ENCODE data around the gene LAS1L.
"Not testable (repeated sequence)": the region's sequence is repeated elsewhere in the genome, so short reads cannot be mapped to it uniquely, and the experiment has no call there.

The LAS1L gene

DNA sequence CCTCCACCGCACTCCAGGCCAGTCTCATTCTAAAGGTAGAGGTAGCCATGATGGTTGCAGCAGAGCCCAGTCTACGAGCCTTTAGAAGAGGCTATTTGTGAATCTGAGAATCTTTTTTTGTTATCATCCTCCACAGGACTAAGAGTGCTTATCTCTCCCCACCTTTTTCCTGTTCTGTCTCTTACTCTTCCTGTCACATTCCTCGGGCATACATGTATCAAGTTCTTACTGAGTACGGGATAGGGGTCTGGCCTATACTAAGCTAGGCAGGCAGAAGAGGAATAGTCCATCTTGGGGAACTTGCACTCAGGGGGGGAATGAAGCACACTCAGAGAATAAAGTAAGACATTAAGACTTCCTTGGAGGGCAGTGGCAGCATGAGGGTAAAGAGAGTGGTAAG is 25.7 kb downstream of the LAS1L start:
- Mint-ChIP-seq H3K27ac (ENCODE audit: low read depth) (peak overlapping the region; percentile 23), H3K36me3 (ENCODE audit: insufficient read depth) (peaks cover 12% of the 10 kb centered on the region)
- ATAC-seq (replicated peaks; ENCODE audit: extremely low read depth, poor library complexity, severe bottlenecking): no peak

DNA sequence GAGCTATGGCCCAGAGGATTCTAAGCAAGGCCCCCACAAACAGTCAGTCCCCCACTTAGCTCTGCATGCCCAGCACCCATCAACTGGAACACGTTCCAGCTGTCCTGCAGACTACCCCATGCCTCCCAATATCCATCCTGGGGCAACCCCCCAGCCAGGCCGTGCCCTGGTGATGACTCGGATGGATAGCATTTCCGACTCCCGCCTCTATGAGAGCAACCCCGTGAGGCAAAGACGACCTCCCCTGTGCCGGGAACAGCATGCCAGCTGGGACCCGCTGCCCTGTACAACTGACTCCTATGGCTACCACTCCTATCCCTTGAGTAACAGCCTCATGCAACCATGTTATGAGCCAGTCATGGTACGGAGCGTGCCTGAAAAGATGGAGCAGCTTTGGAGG is 32.0 kb downstream of the LAS1L start:
- DNase-seq (ENCODE audit: low spot score in 2 of 2) (no peak), ATAC-seq (replicated peaks; ENCODE audit: extremely low read depth, poor library complexity, severe bottlenecking) (no peak)
- H3K27ac Mint-ChIP-seq (ENCODE audit: low read depth): no peak overlapping the region
- no peaks in the 10 kb centered on the region for H3K27me3 Mint-ChIP-seq
- peaks cover 1% of the 10 kb centered on the region for H3K36me3 Mint-ChIP-seq (ENCODE audit: insufficient read depth)
- H3K4me1 Mint-ChIP-seq: no peaks in the 10 kb centered on the region
- no peaks in the 10 kb centered on the region for H3K9me3 Mint-ChIP-seq
- H3K4me3 Mint-ChIP-seq: no peak overlapping the region

More for the DNA sequence above, 25.7 kb downstream of the LAS1L start:
- Mint-ChIP-seq H3K4me1 (no peaks in the 10 kb centered on the region), H3K9me3 (no peaks in the 10 kb centered on the region), H3K27me3 (no peaks in the 10 kb centered on the region), H3K4me3 (no peak overlapping the region)
- no peak for DNase-seq (ENCODE audit: low spot score in 2 of 2)

DNA sequence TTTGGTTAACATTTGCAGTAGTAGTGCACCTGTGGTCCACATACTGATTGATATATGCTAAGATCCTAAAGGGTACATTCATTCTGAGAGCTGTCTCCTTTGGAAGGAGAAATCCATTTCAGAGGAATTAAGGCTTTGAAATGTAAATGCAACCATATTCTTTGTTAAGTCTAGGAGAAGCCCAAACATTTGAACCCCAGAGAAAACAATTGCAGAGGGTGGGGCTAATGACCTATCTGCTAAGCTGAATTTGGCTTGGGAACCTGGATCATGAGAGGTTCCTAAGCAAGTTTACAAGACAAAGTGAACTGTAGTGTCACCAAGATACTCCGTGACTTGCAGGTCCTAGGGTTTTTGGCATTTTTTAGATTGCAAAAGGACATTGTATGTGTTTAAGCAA is 41.2 kb downstream of the LAS1L start:
- Mint-ChIP-seq H3K4me3 (no peak overlapping the region), H3K27ac (ENCODE audit: low read depth) (no peak overlapping the region), H3K4me1 (no peaks in the 10 kb centered on the region), H3K27me3 (no peaks in the 10 kb centered on the region), H3K36me3 (ENCODE audit: insufficient read depth) (no peaks in the 10 kb centered on the region), H3K9me3 (no peaks in the 10 kb centered on the region)
- ATAC-seq (replicated peaks; ENCODE audit: extremely low read depth, poor library complexity, severe bottlenecking): no peak
- DNase-seq (ENCODE audit: low spot score in 2 of 2): no peak

DNA sequence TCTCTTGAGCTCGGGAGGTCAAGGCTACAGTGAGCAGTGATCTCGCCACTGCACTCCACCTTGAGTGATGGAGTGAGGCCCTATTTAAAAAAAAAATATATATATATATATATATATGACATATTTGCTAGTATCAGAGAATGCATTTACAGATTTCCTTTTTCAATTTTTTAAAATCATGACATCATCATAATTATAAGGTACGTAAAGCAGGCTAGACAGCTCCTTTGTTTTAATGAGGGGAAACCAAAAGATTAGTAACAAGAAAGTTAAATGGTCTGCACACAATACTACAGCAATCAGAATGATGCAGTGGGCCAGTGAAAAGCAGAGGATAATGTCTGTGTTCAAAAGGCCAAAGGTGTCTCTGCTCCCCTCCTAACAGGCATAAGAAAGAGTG is 43.0 kb downstream of the LAS1L start:
- H3K4me1 Mint-ChIP-seq: no peaks in the 10 kb centered on the region
- H3K27me3 Mint-ChIP-seq: no peaks in the 10 kb centered on the region
- H3K36me3 Mint-ChIP-seq (ENCODE audit: insufficient read depth): no peaks in the 10 kb centered on the region
- H3K9me3 Mint-ChIP-seq: no peaks in the 10 kb centered on the region
- ATAC-seq (replicated peaks; ENCODE audit: extremely low read depth, poor library complexity, severe bottlenecking): no peak
- no peak for DNase-seq (ENCODE audit: low spot score in 2 of 2)
- H3K27ac Mint-ChIP-seq (ENCODE audit: low read depth): no peak overlapping the region
- no peak overlapping the region for H3K4me3 Mint-ChIP-seq

DNA sequence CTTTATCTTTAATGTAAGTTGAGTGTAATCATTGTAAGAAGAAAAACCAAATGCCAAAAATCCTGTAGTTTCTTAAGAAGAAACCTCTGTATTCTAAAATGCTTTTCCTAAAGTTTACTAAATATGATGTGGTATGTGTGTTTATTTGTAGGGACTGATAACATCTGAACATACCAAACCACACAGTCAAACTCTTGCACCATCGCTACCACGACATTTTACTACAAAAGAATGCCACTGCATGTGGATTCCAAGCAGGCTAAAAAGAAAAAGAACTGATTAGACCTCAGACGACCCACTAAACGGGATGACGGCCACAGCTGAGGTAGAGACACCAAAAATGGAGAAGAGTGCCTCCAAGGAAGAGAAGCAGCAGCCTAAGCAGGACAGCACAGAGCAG is 46.1 kb downstream of the LAS1L start:
- no peaks in the 10 kb centered on the region for H3K9me3 Mint-ChIP-seq
- no peaks in the 10 kb centered on the region for H3K27me3 Mint-ChIP-seq
- H3K36me3 Mint-ChIP-seq (ENCODE audit: insufficient read depth): no peaks in the 10 kb centered on the region
- no peak overlapping the region for H3K4me3 Mint-ChIP-seq
- H3K4me1 Mint-ChIP-seq: no peaks in the 10 kb centered on the region
- DNase-seq (ENCODE audit: low spot score in 2 of 2): no peak
- H3K27ac Mint-ChIP-seq (ENCODE audit: low read depth): no peak overlapping the region
- ATAC-seq (replicated peaks; ENCODE audit: extremely low read depth, poor library complexity, severe bottlenecking): no peak

DNA sequence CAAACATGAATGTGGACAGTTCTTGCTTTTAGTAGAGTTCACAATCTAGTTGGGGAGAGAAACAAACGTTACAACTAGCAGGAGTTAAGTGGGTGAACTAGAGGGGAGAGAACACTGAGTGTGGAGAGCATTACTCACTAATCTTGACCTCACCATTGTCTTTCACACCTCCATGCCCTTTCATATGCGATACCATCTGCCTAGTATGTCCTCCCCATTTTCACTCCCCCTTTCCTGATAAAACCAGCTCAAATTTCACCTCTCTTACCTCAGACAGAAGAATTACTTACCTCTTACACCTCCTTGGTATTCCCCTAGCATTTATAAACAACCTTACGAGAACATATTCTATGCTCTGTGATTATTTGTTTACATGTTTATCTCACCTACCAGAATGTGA is 53.6 kb downstream of the LAS1L start:
- Mint-ChIP-seq H3K4me3 (no peak overlapping the region), H3K4me1 (no peaks in the 10 kb centered on the region), H3K27ac (ENCODE audit: low read depth) (no peak overlapping the region), H3K27me3 (no peaks in the 10 kb centered on the region), H3K9me3 (no peaks in the 10 kb centered on the region), H3K36me3 (ENCODE audit: insufficient read depth) (no peaks in the 10 kb centered on the region)
- ATAC-seq (replicated peaks; ENCODE audit: extremely low read depth, poor library complexity, severe bottlenecking) (no peak), DNase-seq (ENCODE audit: low spot score in 2 of 2) (no peak)

DNA sequence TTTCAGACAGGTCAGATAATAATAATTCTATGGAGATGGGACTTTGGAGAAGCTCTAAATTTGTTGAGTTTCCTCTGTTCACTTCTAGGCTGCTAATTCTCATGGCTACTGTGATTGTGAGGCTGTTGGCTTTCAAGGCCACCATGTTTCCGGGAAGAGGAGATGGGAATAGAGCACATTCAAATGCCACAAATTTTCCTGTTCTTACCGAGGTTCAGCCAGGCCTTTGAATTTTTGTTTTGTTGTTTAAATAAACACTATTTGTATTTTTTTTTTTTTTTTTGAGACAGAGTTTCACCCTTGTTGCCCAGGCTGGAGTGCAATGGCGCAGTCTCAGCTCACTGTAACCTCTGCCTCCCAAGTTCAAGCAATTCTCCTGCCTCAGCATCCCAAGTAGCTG is 55.5 kb downstream of the LAS1L start:
- not testable (repeated sequence) for H3K9me3 Mint-ChIP-seq; ATAC-seq (replicated peaks; ENCODE audit: extremely low read depth, poor library complexity, severe bottlenecking); H3K4me3 Mint-ChIP-seq; H3K27ac Mint-ChIP-seq (ENCODE audit: low read depth); H3K27me3 Mint-ChIP-seq; H3K36me3 Mint-ChIP-seq (ENCODE audit: insufficient read depth); H3K4me1 Mint-ChIP-seq; DNase-seq (ENCODE audit: low spot score in 2 of 2)

DNA sequence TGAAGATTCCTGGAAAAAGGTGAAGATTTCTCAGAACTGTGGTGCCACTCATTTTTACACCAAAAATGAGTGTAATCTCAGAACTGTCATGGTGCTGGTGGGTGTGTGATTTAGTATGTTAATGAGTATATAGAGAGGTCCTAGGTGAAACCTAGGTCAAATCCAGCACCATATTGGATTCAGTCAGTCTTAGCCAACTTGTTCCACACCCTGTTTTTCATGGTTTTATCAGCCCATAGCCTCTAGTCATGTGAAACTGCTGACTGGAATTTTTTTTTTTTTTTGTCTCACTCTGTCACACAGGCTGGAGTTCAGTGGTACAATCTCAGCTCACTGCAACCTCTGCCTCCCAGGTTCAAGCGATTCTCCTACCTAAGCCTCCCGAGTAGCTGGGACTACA is 58.0 kb downstream of the LAS1L start:
- no peak overlapping the region for H3K27ac Mint-ChIP-seq (ENCODE audit: low read depth)
- no peaks in the 10 kb centered on the region for H3K27me3 Mint-ChIP-seq
- no peaks in the 10 kb centered on the region for H3K4me1 Mint-ChIP-seq
- DNase-seq (ENCODE audit: low spot score in 2 of 2) (no peak), ATAC-seq (replicated peaks; ENCODE audit: extremely low read depth, poor library complexity, severe bottlenecking) (no peak)
- H3K36me3 Mint-ChIP-seq (ENCODE audit: insufficient read depth): peaks cover 1% of the 10 kb centered on the region
- H3K4me3 Mint-ChIP-seq: no peak overlapping the region
- H3K9me3 Mint-ChIP-seq: no peaks in the 10 kb centered on the region

DNA sequence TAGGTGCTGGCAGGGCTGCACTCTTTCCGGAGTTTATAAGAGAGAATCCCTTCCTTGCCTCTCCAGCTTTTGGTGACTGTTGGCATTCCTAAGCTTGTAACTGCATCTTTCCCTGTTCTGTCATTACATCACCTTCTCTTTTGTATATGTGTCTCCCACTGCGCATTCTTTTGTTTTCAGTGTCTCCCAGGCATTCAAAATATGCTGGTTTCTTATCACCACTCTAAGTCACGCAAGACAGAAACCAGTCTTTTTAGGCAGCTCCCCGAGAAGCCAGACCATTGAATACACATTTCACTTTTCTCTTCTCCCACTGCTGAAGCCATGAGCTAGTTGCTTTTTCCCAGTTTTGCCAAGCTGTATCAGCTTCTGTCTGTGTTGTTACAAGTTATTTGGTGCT is 71.0 kb downstream of the LAS1L start:
- H3K4me1 Mint-ChIP-seq: no peaks in the 10 kb centered on the region
- H3K9me3 Mint-ChIP-seq: peaks cover 3% of the 10 kb centered on the region
- H3K4me3 Mint-ChIP-seq: no peak overlapping the region
- ATAC-seq (replicated peaks; ENCODE audit: extremely low read depth, poor library complexity, severe bottlenecking) (no peak), DNase-seq (ENCODE audit: low spot score in 2 of 2) (no peak)
- no peak overlapping the region for H3K27ac Mint-ChIP-seq (ENCODE audit: low read depth)
- H3K27me3 Mint-ChIP-seq: no peaks in the 10 kb centered on the region
- H3K36me3 Mint-ChIP-seq (ENCODE audit: insufficient read depth): no peaks in the 10 kb centered on the region

All from central memory CD8-positive, alpha-beta T cell (primary cell).